ENCODE results near the gene CEP68.
"Not testable (repeated sequence)": the region's sequence is repeated elsewhere in the genome, so short reads cannot be mapped to it uniquely, and the experiment has no call there.

The CEP68 gene

GRCh38 chr2:65122313-65122712 is 66.1 kb downstream of the CEP68 start:
- TF ChIP-seq, protein P1, sequence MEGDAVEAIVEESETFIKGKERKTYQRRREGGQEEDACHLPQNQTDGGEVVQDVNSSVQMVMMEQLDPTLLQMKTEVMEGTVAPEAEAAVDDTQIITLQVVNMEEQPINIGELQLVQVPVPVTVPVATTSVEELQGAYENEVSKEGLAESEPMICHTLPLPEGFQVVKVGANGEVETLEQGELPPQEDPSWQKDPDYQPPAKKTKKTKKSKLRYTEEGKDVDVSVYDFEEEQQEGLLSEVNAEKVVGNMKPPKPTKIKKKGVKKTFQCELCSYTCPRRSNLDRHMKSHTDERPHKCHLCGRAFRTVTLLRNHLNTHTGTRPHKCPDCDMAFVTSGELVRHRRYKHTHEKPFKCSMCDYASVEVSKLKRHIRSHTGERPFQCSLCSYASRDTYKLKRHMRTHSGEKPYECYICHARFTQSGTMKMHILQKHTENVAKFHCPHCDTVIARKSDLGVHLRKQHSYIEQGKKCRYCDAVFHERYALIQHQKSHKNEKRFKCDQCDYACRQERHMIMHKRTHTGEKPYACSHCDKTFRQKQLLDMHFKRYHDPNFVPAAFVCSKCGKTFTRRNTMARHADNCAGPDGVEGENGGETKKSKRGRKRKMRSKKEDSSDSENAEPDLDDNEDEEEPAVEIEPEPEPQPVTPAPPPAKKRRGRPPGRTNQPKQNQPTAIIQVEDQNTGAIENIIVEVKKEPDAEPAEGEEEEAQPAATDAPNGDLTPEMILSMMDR (IDR thresholded peaks at IDR 0.05; ENCODE audit: insufficient read depth, low read length, missing control alignments), result no peak
- ChIA-PET CTCF (no interaction called here), POLR2A (interaction anchor here (1.4 kb wide), 1 partner anchor 9 kb away, joined by 3 read pairs; no protein-coding TSS in a partner anchor)
- no peak for DNase-seq (ENCODE audit: low read depth, low spot score)
- no peak overlapping the region for H3K4me3 ChIP-seq (ENCODE audit: low read depth, low read length)

- CTCF ChIA-PET; H3K4me3 ChIP-seq (ENCODE audit: low read depth, low read length); POLR2A ChIA-PET: not testable (repeated sequence)
Measured at GRCh38 chr2:65125457-65125856, 69.2 kb downstream of the CEP68 start.

DNA sequence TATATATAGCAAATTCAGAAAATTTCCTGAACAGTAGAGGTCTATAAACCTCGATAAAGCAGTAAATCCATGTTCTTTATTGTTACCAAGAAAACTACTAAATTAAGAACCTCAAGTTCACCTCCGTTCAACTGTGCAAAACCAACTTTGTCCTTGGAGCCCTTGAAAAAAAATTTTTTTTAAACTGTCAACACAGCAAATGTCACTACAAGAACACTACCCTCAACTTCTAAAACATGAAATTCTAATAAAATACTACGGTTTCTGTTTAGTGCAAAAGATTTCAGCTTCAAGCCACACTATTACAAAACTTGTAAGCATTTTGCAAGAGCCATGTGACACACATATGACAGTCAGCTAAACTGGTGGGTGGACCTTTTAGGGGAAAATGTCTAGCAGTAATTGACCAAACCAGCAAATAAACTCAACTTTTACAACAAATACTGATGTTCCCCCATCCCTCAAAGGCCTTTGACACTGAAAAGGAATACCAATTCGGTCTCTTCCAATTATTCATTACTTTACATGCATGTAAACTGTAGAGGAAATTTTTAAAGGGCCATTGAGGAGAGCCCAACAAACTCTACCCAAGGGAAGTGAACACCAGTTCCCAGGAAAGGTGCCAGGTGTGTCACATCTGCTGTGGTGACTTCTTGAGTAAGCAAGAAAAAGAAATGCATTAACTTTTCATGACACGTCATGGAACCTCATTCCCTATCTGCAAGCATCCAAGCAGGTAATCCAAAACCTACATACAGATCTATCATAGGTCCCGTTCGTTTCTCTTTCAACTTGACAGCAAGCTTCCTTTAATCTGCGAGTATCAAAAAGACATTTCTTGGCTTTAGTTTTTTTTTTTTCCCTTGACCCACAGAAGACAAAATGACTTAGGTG is 72.3 kb downstream of the CEP68 start:
- ChIA-PET POLR2A (interaction anchor here (1.2 kb wide), 1 partner anchor 211 kb away, joined by 3 read pairs; no protein-coding TSS in a partner anchor), CTCF (interaction anchor here (0.7 to 1.4 kb wide), 3 partner anchors 16 to 73 kb away, joined by 3 read pairs; no protein-coding TSS in a partner anchor)
- H3K4me3 ChIP-seq (ENCODE audit: low read depth, low read length), result peak overlapping the region; percentile 85
- DNase-seq (ENCODE audit: low read depth, low spot score), result no peak
- TF ChIP-seq, protein P1 (IDR thresholded peaks at IDR 0.05; ENCODE audit: insufficient read depth, low read length, missing control alignments), result no peak

More at GRCh38 chr2:65125457-65125856, 69.2 kb downstream of the CEP68 start:
- DNase-seq (ENCODE audit: low read depth, low spot score), result not testable (repeated sequence)

DNA sequence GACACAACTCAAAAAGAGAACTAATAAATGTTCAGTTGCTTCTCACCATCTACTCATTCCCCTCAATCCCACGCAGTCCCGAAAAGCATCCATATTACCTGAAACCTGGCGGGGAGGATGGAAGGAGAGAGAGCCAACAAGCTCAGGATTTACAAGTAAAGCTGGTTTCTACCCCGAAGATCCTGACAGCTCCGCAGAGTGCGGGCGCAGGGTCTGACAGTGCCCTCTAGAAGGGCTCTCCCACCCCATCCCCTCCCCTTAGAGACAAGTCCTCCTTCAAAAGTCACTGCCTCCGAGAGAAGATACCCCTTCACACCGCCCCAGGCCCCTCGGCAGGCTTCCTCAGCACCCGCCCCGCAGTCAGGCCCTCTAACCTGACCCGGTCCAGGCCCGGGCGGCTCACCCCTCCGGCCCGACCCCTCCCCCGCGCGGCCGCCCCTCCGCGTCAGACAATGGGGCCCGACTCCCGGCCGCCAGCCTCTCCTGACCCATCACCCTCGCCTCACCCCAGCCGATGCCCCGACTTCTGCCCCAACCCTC is 73.1 kb downstream of the CEP68 start:
- ChIA-PET POLR2A (interaction anchor here (0.5 to 1.6 kb wide), 5 partner anchors 9 to 211 kb away, joined by 3 to 5 read pairs (median 5); partner anchors contain the start of gene ACTR2), CTCF (interaction anchor here (0.6 to 1.6 kb wide), 13 partner anchors 10 to 328 kb away, joined by 3 to 7 read pairs (median 3); partner anchors contain the start of gene CEP68)
- no peak for DNase-seq (ENCODE audit: low read depth, low spot score)
- TF ChIP-seq, protein P1 (IDR thresholded peaks at IDR 0.05; ENCODE audit: insufficient read depth, low read length, missing control alignments), result no peak
- H3K4me3 ChIP-seq (ENCODE audit: low read depth, low read length), result peak overlapping the region; percentile 85

GRCh38 chr2:65129826-65130663 is 73.8 kb downstream of the CEP68 start, which contains the start of gene RAB1A:
RAB1A (minus strand) TSS chr2:65130106; CDS start chr2:65129915, 191 bp downstream.
- peak; percentile 98 for DNase-seq (ENCODE audit: low read depth, low spot score)
- TF ChIP-seq, protein P1 (IDR thresholded peaks at IDR 0.05; ENCODE audit: insufficient read depth, low read length, missing control alignments), result peak; percentile 73
- CTCF ChIA-PET, result interaction anchor here (0.6 to 1.6 kb wide), 12 partner anchors 9 to 327 kb away, joined by 3 to 7 read pairs (median 4); partner anchors contain the start of gene CEP68
- H3K4me3 ChIP-seq (ENCODE audit: low read depth, low read length), result peak within 1 kb of the TSS; percentile 85
- POLR2A ChIA-PET, result interaction anchor here (0.5 to 1.6 kb wide), 12 partner anchors 10 to 212 kb away, joined by 3 to 7 read pairs (median 4); partner anchors contain the start of gene ACTR2

DNA sequence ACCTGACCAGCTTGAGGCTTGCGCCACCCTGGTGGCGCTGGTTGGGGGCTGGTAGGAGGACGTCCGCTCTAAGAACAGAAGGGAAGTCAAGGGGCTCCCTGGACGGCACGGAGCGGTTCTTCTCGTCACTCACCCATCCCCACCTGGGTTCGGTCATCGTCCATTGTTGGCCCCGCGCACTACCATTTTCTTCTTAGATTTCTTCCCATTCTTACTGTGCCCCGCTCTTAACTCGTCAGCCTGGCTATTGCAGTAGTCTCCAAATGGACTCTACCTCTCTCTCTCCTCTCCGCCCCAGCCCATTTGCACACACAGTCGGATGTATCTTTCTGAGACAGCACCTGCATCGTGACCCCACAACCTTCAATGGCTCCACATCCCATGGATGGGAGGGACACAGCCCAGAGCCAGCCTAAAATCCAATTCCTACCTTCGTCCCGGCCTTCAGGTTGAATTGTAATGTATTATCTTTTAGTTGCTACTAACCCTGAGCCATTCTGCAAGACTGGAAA is 74.5 kb downstream of the CEP68 start:
- peak overlapping the region; percentile 66 for H3K4me3 ChIP-seq (ENCODE audit: low read depth, low read length)
- ChIA-PET CTCF (interaction anchor here (1.0 to 1.6 kb wide), 5 partner anchors 9 to 144 kb away, joined by 3 to 7 read pairs (median 5); partner anchors contain the start of gene CEP68), POLR2A (interaction anchor here (0.6 to 1.6 kb wide), 7 partner anchors 10 to 100 kb away, joined by 3 to 7 read pairs (median 3); partner anchors contain the start of gene ACTR2)
- peak; percentile 17 for DNase-seq (ENCODE audit: low read depth, low spot score)
- TF ChIP-seq, protein P1 (IDR thresholded peaks at IDR 0.05; ENCODE audit: insufficient read depth, low read length, missing control alignments), result no peak

DNA sequence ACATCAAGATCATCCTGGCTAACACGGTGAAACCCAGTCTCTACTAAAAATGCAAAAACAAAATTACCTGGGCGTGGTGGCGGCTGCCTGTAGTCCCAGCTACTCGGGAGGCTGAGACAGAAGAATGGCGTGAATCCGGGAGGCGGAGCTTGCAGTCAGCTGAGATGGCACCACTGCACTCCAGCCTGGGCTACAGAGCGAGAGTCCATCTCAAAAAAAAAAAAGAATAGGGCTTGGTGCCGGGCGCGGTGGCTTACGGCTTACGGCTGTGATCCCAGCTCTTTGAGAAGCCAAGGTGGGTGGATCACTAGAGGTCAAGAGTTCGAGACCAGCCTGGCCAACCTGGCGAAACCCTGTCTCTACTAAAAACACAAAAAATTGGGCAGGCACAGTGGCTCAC is 76.7 kb downstream of the CEP68 start:
- H3K4me3 ChIP-seq (ENCODE audit: low read depth, low read length); POLR2A ChIA-PET; DNase-seq (ENCODE audit: low read depth, low spot score): not testable (repeated sequence)
- CTCF ChIA-PET, result interaction anchor here (1.0 to 1.1 kb wide), 3 partner anchors 10 to 68 kb away, joined by 3 read pairs; no protein-coding TSS in a partner anchor

All from AG04449 (cell line).